Duodenal mucosa (tissue), 2 donors: ENCODE data around the gene UBR7.
"Not testable (repeated sequence)": the region's sequence is repeated elsewhere in the genome, so short reads cannot be mapped to it uniquely, and the experiment has no call there.

Experiments
- H3K27ac ChIP-seq: one replicate; pipeline ENCODE4 v1.7.0; 2013; ENCODE audit warnings: low read depth, low read length
- H3K27me3 ChIP-seq, 2 donors: one replicate each; pipeline ENCODE4 v1.7.0; 2013; ENCODE audit warnings: low read length in 2 of 2, control low read depth in 1 of 2; ENCODE audit not compliant: insufficient read depth in 2 of 2, control insufficient read depth in 1 of 2
- H3K36me3 ChIP-seq, 2 donors: one replicate each; pipeline ENCODE4 v1.7.0; 2013; ENCODE audit warnings: low read length in 2 of 2, control low read depth in 1 of 2; ENCODE audit not compliant: insufficient read depth in 2 of 2, control insufficient read depth in 1 of 2
- H3K4me1 ChIP-seq, 2 donors: one replicate each; pipeline ENCODE4 v1.7.0; 2013; ENCODE audit warnings: low read length in 2 of 2, control low read depth in 1 of 2; ENCODE audit not compliant: insufficient read depth in 2 of 2, control insufficient read depth in 1 of 2
- H3K4me3 ChIP-seq, 2 donors: one replicate each; pipeline ENCODE4 v1.7.0; 2013; ENCODE audit warnings: low read length in 2 of 2, low read depth in 1 of 2
- H3K9ac ChIP-seq, 2 donors: one replicate each; pipeline ENCODE4 v1.7.0; 2013; ENCODE audit warnings: low read length in 2 of 2, low read depth in 1 of 2
- H3K9me3 ChIP-seq, 2 donors: one replicate each; pipeline ENCODE4 v1.7.0; 2013; ENCODE audit warnings: low read length in 2 of 2, control low read depth in 1 of 2; ENCODE audit not compliant: control insufficient read depth in 1 of 2

The UBR7 gene, protein sequence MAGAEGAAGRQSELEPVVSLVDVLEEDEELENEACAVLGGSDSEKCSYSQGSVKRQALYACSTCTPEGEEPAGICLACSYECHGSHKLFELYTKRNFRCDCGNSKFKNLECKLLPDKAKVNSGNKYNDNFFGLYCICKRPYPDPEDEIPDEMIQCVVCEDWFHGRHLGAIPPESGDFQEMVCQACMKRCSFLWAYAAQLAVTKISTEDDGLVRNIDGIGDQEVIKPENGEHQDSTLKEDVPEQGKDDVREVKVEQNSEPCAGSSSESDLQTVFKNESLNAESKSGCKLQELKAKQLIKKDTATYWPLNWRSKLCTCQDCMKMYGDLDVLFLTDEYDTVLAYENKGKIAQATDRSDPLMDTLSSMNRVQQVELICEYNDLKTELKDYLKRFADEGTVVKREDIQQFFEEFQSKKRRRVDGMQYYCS

DNA sequence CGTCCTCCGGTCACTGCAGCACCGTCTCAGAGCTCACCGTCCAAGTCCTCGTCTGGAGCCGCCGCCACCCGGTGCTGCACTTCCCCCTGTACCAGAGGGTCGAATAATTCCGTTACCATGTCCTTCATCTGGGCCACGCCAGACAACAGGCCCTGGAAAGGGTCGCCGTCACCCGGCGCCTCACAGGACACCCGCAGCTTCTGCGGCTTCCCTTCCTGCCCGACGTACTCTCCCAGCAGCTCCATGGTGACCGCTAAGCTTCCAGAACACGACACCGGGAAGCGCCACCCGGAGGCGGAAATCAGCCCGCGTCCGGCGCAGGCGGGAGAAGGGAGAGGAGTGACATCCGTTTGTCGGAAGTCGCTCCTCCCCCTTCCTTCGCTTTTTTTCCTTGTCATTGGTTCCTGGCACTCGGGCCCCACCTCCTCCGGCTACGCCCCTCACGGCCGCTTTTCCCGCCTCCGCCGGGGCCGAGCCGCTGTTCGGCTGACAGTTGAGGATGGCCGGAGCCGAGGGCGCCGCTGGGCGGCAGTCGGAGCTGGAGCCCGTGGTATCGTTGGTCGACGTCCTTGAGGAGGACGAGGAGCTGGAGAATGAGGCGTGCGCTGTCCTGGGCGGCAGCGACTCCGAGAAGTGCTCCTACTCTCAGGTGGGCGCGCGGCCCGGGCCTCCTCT, at the start of gene UBR7, which contains the start of gene GON7:
Gene UBR7 (plus strand): TSS at position 464 of the 675 bp plus-strand sequence. CDS start 36 bp downstream, at position 500.
Gene GON7 (minus strand): TSS at position 273 of the 675 bp plus-strand sequence. CDS start 28 bp downstream, at position 245.
- Histone ChIP-seq H3K27ac (peak within 1 kb of the TSS; percentile 86), H3K9me3 (no peaks in the 10 kb centered on the region), H3K9ac (peak within 1 kb of the TSS; percentile 69 to 89), H3K4me3 (peak within 1 kb of the TSS; percentile 82 to 94), H3K27me3 (no peaks in the 10 kb centered on the region), H3K4me1 (peaks cover 5 to 18% of the 10 kb centered on the region in 2 donors), H3K36me3 (peaks cover under 1 to 1% of the 10 kb centered on the region in 2 donors)

DNA sequence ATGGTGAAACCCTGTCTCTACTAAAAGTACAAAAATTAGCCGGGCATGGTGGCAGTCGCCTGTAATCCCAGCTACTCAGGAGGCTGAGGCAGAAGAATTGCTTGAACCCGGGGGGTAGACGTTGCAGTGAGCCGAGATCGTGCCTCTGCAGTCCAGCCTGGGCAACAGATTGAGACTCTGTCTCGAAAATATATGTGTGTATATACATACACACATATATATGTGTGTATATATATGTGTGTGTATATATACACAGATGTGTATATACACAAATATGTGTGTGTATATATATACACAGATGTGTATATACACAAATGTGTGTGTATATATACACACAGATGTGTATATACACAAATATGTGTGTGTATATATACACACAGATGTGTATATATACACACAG, 48.7 kb upstream of the UBR7 start:
- H3K9me3 ChIP-seq, H3K9ac ChIP-seq, H3K36me3 ChIP-seq, H3K4me1 ChIP-seq, H3K27me3 ChIP-seq, H3K4me3 ChIP-seq, H3K27ac ChIP-seq: not testable (repeated sequence)

DNA sequence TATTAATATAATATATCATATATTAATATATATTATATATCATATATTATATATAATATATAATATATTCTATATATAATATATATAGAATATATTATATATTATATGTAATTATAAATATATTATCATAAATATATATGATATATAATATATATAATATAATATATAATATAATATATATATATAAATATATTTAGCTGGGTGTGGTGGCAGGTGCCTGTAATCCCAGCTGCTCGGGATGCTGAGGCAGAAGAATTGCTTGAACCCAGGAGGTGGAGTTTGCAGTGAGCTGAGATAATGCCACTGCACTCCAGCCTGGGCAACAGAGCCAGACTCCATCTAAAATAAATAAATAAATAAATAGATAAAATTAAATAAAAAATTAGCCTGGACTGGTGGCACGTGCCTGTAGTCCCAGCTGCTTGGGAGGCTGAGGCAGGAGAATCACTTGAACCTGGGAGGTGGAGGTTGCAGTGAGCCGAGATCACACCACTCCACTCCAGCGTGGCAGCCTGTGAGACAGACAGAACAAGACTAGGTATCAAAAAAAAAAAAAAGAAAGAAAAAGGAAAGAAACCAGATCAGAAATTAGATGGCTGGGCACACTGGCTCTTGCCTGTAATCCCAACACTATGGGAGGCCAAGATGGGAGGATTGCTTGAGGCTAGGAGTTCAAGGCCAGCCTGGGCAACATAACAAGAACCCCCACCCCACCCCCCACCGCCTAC, 47.3 kb upstream of the UBR7 start:
- not testable (repeated sequence) for H3K9ac ChIP-seq, H3K9me3 ChIP-seq, H3K4me3 ChIP-seq, H3K36me3 ChIP-seq, H3K27ac ChIP-seq, H3K27me3 ChIP-seq, H3K4me1 ChIP-seq

DNA sequence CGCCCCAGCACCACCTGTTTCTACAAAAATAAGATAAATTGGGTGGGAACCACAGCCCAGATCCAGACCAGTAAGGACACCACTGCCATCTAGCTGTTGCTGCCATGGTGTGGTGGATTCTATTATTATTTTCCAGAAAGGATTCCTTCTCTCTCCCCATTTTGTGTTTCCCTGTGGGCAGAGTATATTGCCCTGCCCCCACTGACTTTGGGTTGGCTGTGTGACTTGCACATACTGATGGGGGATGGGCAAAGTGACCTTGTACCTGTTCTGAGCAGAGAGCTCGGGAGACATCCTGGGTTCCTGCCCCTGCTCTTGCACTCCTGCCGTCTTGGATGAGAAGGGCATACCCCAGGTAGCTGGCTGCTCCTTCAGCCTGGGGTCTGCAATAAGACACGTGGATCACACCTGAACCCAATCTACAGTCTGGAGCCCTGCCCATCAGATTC, 46.7 kb upstream of the UBR7 start:
- Histone ChIP-seq H3K4me1 (no peaks in the 10 kb centered on the region), H3K9ac (no peak overlapping the region)

DNA sequence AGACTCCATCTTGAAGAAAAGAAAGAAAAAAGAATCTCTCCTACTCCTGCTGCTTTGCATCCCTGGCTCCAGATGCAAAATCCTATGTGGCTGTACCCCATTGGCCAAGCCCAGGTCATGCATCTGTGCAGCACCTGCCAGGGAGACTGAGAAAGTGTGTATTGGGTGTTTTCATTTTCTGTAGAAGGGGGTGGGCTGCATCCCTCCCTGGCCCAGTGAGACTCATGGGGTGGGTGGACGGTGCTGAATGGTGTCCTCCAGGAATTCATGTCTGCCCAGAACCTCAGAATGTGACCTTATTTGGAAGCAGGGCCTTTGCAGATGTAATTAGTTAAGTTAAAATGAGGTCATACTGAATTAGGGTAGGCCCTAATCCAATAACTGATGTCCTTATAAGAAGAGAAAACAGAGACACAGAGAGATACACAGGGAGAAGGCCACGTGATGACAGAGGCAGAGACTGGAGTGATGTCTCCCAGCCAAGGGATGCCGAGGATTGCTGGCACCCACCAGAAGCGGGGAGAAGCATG, 45.6 kb upstream of the UBR7 start:
- Histone ChIP-seq H3K27ac (no peak overlapping the region), H3K9me3 (no peaks in the 10 kb centered on the region), H3K27me3 (no peaks in the 10 kb centered on the region), H3K9ac (no peak overlapping the region), H3K36me3 (no peaks in the 10 kb centered on the region), H3K4me3 (no peak overlapping the region), H3K4me1 (no peaks in the 10 kb centered on the region)

More for the DNA sequence above, 46.7 kb upstream of the UBR7 start:
- no peaks in the 10 kb centered on the region for H3K27me3 ChIP-seq
- no peak overlapping the region for H3K27ac ChIP-seq
- H3K4me3 ChIP-seq = no peak overlapping the region
- H3K36me3 ChIP-seq = no peaks in the 10 kb centered on the region
- no peaks in the 10 kb centered on the region for H3K9me3 ChIP-seq

DNA sequence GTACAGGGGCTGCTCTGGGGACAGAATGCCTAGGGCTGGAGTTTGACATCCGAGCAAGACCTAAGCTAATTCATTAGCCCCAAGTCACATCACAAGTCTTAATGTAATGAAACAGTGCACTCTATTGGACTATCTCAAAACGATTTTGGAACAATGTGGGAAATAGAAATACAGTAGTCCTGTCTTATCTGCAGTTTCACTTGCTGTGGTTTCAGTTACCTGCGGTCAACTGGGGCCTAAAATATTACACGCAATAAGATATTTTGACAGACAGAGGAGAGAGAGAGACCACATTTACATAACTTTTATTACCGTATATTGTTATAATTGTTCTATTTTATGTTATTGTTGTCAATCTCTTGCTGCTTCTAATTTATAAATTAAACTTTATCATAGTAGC, 43.5 kb upstream of the UBR7 start:
- H3K36me3 ChIP-seq = no peaks in the 10 kb centered on the region
- H3K4me1 ChIP-seq = no peaks in the 10 kb centered on the region
- H3K27me3 ChIP-seq = no peaks in the 10 kb centered on the region
- H3K9me3 ChIP-seq = no peaks in the 10 kb centered on the region
- no peak overlapping the region for H3K4me3 ChIP-seq
- H3K27ac ChIP-seq = no peak overlapping the region
- no peak overlapping the region for H3K9ac ChIP-seq

DNA sequence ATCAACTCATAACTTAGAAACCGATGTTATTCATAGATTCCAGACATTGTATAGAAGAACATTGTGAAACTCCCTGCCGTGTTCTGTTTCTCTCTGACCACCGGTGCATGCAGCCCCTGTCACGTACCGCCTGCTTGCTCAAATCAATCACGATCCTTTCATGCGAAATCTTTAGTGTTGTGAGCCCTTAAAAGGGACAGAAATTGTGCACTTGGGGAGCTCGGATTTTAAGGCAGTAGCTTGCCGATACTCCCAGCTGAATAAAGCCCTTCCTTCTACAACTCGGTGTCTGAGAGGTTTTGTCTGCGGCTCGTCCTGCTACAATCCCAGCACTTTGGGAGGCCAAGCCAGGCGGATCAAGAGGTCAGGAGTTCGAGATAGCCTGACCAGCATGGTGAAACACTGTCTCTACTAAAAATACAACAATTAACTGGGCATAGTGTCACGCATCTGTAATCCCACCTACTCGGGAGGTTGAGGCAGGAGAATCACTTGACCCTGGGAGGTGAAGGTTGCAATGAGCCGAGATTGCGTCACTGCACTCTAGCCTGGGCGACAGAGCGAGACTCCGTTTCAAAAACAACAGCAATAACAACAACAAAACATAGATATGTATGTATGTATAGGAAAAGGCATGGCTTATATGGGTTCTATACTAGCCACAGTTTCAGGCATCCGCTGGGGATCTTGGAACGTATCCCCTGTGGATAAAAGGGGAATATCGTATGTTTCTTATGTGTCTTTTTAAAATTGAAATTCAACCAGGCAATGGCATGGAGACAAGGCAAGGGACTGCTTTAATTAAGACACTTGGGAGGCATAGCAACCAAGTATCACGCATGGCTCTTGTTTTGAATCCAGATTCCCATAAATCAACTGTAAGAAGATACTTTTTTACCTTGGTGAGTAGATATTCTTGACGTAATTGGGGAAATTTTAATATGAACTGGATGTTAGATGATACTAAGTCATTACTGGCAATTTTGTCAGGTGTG, 41.5 kb upstream of the UBR7 start:
- H3K36me3 ChIP-seq, H3K9ac ChIP-seq, H3K9me3 ChIP-seq, H3K27me3 ChIP-seq, H3K4me3 ChIP-seq, H3K27ac ChIP-seq, H3K4me1 ChIP-seq: not testable (repeated sequence)

DNA sequence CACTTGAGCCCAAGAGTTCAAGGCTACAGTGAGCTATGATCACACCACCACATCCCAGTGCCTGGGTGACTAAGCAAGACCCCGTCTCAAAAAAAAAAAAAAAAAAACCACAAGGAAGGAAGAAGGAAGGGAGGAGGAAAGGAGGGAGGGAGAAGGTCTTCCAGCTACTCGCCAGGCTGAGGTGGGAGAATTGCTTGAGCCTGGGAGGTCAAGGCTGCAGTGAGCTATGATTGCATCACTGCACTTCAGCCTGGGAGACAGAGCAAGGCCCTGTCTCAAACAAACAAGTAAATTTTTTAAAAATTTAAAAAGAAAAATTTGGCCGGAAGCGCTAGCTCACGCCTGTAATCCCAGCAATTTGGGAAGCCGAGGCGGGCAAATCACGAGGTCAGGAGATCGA, 38.4 kb upstream of the UBR7 start:
- not testable (repeated sequence) for H3K9ac ChIP-seq, H3K27me3 ChIP-seq, H3K4me1 ChIP-seq, H3K36me3 ChIP-seq, H3K27ac ChIP-seq, H3K4me3 ChIP-seq, H3K9me3 ChIP-seq

DNA sequence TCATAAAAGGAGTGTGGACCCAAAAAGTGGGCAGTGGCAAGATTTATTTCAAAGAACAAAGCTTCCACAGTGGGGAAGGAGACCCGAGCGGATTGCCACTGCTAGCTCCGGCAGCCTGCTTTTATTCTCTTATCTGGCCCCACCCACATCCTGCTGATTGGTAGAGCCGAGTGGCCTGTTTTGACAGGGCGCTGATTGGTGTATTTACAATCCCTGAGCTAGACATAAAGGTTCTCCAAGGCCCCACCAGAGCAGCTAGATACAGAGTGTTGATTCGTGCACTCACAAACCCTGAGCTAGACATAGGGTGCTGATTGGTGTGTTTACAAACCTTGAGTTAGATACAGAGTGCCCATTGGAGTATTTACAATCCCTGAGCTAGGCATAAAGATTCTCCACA, 37.4 kb upstream of the UBR7 start:
- not testable (repeated sequence) for H3K27ac ChIP-seq, H3K27me3 ChIP-seq, H3K9ac ChIP-seq, H3K4me3 ChIP-seq, H3K9me3 ChIP-seq, H3K4me1 ChIP-seq, H3K36me3 ChIP-seq
